ENCODE measurements around the gene STUB1.

GRCh38 chr16:726438-727290 lies 46.5 kb downstream of the STUB1 start, which contains the start of the genes CCDC78 and HAGHL:
- TF ChIP-seq POLR2A (IDR thresholded peaks at IDR 0.05) (no peak), CTCF (IDR thresholded peaks at IDR 0.05) (no peak), POLR2AphosphoS5 (IDR thresholded peaks at IDR 0.05) (no peak), EP300 (IDR thresholded peaks at IDR 0.05) (no peak)
